HG02852 (cell line): ENCODE results near the gene EVX2.

Experiments
- ATAC-seq: cut with Tn5 transposase; IDR thresholded peaks from one replicate; pipeline ENCODE4 v1.9.1; 2021; ENCODE audit warnings: mild to moderate bottlenecking, moderate library complexity; ENCODE audit not compliant: unreplicated experiment

EVX2 gene

GRCh38 chr2:176107731-176108181, 24.0 kb upstream of the EVX2 start:
- ATAC-seq = no peak

GRCh38 chr2:176106581-176107539, 23.1 kb upstream of the EVX2 start, which contains the start of gene HOXD11:
HOXD11 (plus strand) TSS chr2:176107280; CDS start chr2:176107356, 76 bp downstream.
- no peak for ATAC-seq

- no peak for ATAC-seq
Observed at GRCh38 chr2:176105730-176106580, 22.2 kb upstream of the EVX2 start.

- no peak for ATAC-seq
Observed at GRCh38 chr2:176105078-176105729, 21.4 kb upstream of the EVX2 start.

- ATAC-seq = no peak
Observed at GRCh38 chr2:176104316-176105077, 20.7 kb upstream of the EVX2 start.

GRCh38 chr2:176103742-176104315, 20.1 kb upstream of the EVX2 start:
- no peak for ATAC-seq

- no peak for ATAC-seq
Observed at GRCh38 chr2:176103194-176103593, 19.4 kb upstream of the EVX2 start.

GRCh38 chr2:176102309-176102866, 18.6 kb upstream of the EVX2 start:
- no peak for ATAC-seq

GRCh38 chr2:176101842-176102241, 18.1 kb upstream of the EVX2 start:
- no peak for ATAC-seq

GRCh38 chr2:176101216-176101830, 17.6 kb upstream of the EVX2 start:
- ATAC-seq = no peak

- no peak for ATAC-seq
Observed at GRCh38 chr2:176100547-176101140, 16.9 kb upstream of the EVX2 start.

GRCh38 chr2:176099728-176100546, 16.2 kb upstream of the EVX2 start, which contains the start of gene HOXD12:
HOXD12 (plus strand) TSS chr2:176099795; CDS start chr2:176099802, 7 bp downstream.
- no peak for ATAC-seq

GRCh38 chr2:176099159-176099727, 15.5 kb upstream of the EVX2 start:
- no peak for ATAC-seq

GRCh38 chr2:176098366-176099158, 14.8 kb upstream of the EVX2 start:
- no peak for ATAC-seq

GRCh38 chr2:176097820-176098365, 14.1 kb upstream of the EVX2 start:
- ATAC-seq = no peak
